Panc1 (cell line): ENCODE measurements around the gene TFF3. TPM values are rescaled to one million over a fixed set of nuclear protein-coding genes. Genes with fewer than 3 reads are reported as not detected.

ENCODE experiments used
- ATAC-seq: fragments of 200-7000 bp; cut with Tn5 transposase; 2 replicates; pipeline ENCODE4 v1.9.1; 2020; ENCODE audit warnings: mild to moderate bottlenecking, moderate library complexity
- BruUV-seq: library from RNA; stranded (reverse); fragments of 400-500 nt; replicated peaks from 2 replicates; lab custom pipeline; 2021; lab: Mats Ljungman, UMichigan
- CTCF ChIA-PET: fragments of 300-600 bp; sonication (Branson Sonifier 250); formaldehyde crosslinking; loops from one replicate; lab custom pipeline; 2022; ENCODE audit warnings: antibody characterized with exemption; lab: Charles Lee
- POLR2A ChIA-PET: fragments of 300-600 bp; sonication (Branson Sonifier 250); formaldehyde crosslinking; loops from one replicate; lab custom pipeline; 2022; ENCODE audit warnings: antibody characterized with exemption; lab: Charles Lee
- DNase-seq: peaks from one replicate; pipeline ENCODE4 v3.0.0-alpha.2; 2010; ENCODE audit warnings: low read depth, low spot score
- H3K27ac ChIP-seq: 2 replicates; pipeline ENCODE4 v1.5.1; 2011; ENCODE audit warnings: mild to moderate bottlenecking, low read length, inconsistent platforms
- H3K27me3 ChIP-seq: fragments of 200-500 bp; sonication (Bioruptor generic); 2 replicates; pipeline ENCODE4 v1.6.0; 2014; ENCODE audit warnings: low read length, inconsistent platforms; ENCODE audit not compliant: control insufficient read depth, insufficient read depth
- H3K36me3 ChIP-seq: fragments of 200-500 bp; sonication (Bioruptor generic); 2 replicates; pipeline ENCODE4 v1.5.1; 2014; ENCODE audit warnings: inconsistent platforms, mild to moderate bottlenecking, low read length, moderate library complexity; ENCODE audit not compliant: control insufficient read depth, insufficient read depth
- H3K4me1 ChIP-seq: 2 replicates; pipeline ENCODE4 v1.5.1; 2011; ENCODE audit warnings: inconsistent platforms, mild to moderate bottlenecking, low read length, moderate library complexity; ENCODE audit not compliant: control insufficient read depth, insufficient read depth
- H3K4me3 ChIP-seq, 2 experiments: 2 replicates each; pipeline ENCODE4 v1.5.1; 2011 to 2012; ENCODE audit warnings: low read depth in 2 of 2, low read length in 2 of 2, mild to moderate bottlenecking in 2 of 2, inconsistent platforms in 1 of 2, moderate library complexity in 1 of 2
- H3K9me3 ChIP-seq: fragments of 200-500 bp; sonication (Bioruptor generic); 2 replicates; pipeline ENCODE4 v1.5.1; 2014; ENCODE audit warnings: low read depth, mild to moderate bottlenecking, inconsistent platforms, low read length, moderate library complexity; ENCODE audit not compliant: control insufficient read depth, insufficient read depth
- CTCF ChIP-seq: fragments of 450-650 bp; IDR thresholded peaks from 2 replicates; pipeline ENCODE4 v1.5.1; 2017; ENCODE audit warnings: mild to moderate bottlenecking
- POLR2AphosphoS5 ChIP-seq: IDR thresholded peaks from 2 replicates; pipeline ENCODE4 v1.6.1; 2012; ENCODE audit warnings: mild to moderate bottlenecking, low read depth, low read length, moderate library complexity
- REST ChIP-seq, 2 experiments: IDR thresholded peaks; 2 replicates each; pipeline ENCODE4 v1.6.1; 2011 to 2012; ENCODE audit warnings: low read depth in 2 of 2, control low read depth in 1 of 2, low read length in 1 of 2, mild to moderate bottlenecking in 1 of 2, moderate library complexity in 1 of 2; ENCODE audit not compliant: insufficient read depth in 1 of 2
- SIN3A ChIP-seq: IDR thresholded peaks from 2 replicates; pipeline ENCODE4 v1.6.1; 2012; ENCODE audit warnings: low read depth, mild to moderate bottlenecking, low read length, moderate library complexity, borderline replicate concordance; ENCODE audit not compliant: insufficient read depth
- TCF7L2 ChIP-seq: IDR thresholded peaks from 2 replicates; pipeline ENCODE4 v1.6.1; 2011; ENCODE audit warnings: mild to moderate bottlenecking, low read depth, low read length, inconsistent platforms
- in situ Hi-C: cut with HindIII; loops from 2 replicates; pipeline ENCODE4 v1.10.0; 2016; ENCODE audit warnings: low sequenced_read_pairs, low pct_unique_long_range_greater_than_20kb
- intact Hi-C: fragments of 100-400 bp; cut with micrococcal nuclease; formaldehyde crosslinking; loops from one replicate; pipeline ENCODE4 v1.10.0; 2022; ENCODE audit not compliant: unreplicated experiment
- total RNA-seq: library from RNA; stranded (reverse); gene quantifications from one replicate; pipeline ENCODE4 v1.2.1, GENCODE V29; 2021; ENCODE audit not compliant: unreplicated experiment

TFF3 gene
- total RNA-seq, 1 experiment from 2014 or later = 8.9 TPM

- TF ChIP-seq POLR2AphosphoS5 = no peak
- TF ChIP-seq SIN3A = no peak
- TF ChIP-seq TCF7L2 = no peak
- no peak for TF ChIP-seq REST (IDR thresholded peaks at IDR 0.05; ENCODE audit: insufficient read depth in 1 of 2, low read depth in 2 of 2, low read length in 1 of 2)
- no peak for TF ChIP-seq CTCF
- DNase-seq (no peak), ATAC-seq (no peak)
- in situ Hi-C loops = no loop called here
- no peaks in the 10 kb centered on the region for H3K9me3 ChIP-seq
- BruUV-seq = no TSS peak
- no peak overlapping the region for H3K27ac ChIP-seq
- H3K36me3 ChIP-seq = no peaks in the 10 kb centered on the region
- CTCF ChIA-PET = no interaction called here
- no peaks in the 10 kb centered on the region for H3K27me3 ChIP-seq
- intact Hi-C loops = no loop called here
- H3K4me1 ChIP-seq = no peaks in the 10 kb centered on the region; the same call in 1 of the 2 replicates
- POLR2A ChIA-PET = no interaction called here
- no peak overlapping the region for H3K4me3 ChIP-seq
Observed at GRCh38 chr21:42356046-42356445, 40.8 kb upstream of the TFF3 start.

- Histone ChIP-seq H3K27me3 (no peaks in the 10 kb centered on the region), H3K4me3 (no peak overlapping the region), H3K36me3 (no peaks in the 10 kb centered on the region), H3K4me1 (no peaks in the 10 kb centered on the region; the same call in 1 of the 2 replicates), H3K27ac (no peak overlapping the region), H3K9me3 (no peaks in the 10 kb centered on the region)
- BruUV-seq = no TSS peak
- ChIA-PET POLR2A (no interaction called here), CTCF (no interaction called here)
- ATAC-seq (no peak), DNase-seq (no peak)
- intact Hi-C loops (no loop called here), in situ Hi-C loops (no loop called here)
- no peak for TF ChIP-seq TCF7L2
- no peak for TF ChIP-seq CTCF
- TF ChIP-seq POLR2AphosphoS5 = no peak
- no peak for TF ChIP-seq SIN3A
Observed at GRCh38 chr21:42353623-42354022, 38.4 kb upstream of the TFF3 start.
